Body of pancreas (tissue), 4 donors: Measurements from ENCODE around the gene TFAP2C. TPM values are rescaled to one million over a fixed set of nuclear protein-coding genes. Genes with fewer than 3 reads are reported as not detected.
"Not testable (repeated sequence)": the region's sequence is repeated elsewhere in the genome, so short reads cannot be mapped to it uniquely, and the experiment has no call there.

Experiments used
- ATAC-seq: fragments of 150-250 bp; one replicate; pipeline ENCODE4 v1.9.1; 2016
- DNase-seq, 4 donors: peaks; one replicate each; pipeline ENCODE4 v3.0.0-alpha.2; 2019
- H3K27ac ChIP-seq, 4 donors: fragments of 200-600 bp; sonication (generic); 1 replicate in 3 of 4; 2 replicates in 1 of 4; pipeline versions ENCODE4 v1.5.1 to v1.6.1; 2016 to 2019; ENCODE audit warnings: mild to moderate bottlenecking in 1 of 4, mixed read lengths in 1 of 4, moderate library complexity in 1 of 4
- H3K27me3 ChIP-seq, 2 donors: fragments of 200-600 bp; sonication (generic); one replicate each; pipeline ENCODE4 v1.6.0; 2016; ENCODE audit warnings: mild to moderate bottlenecking in 1 of 2
- H3K36me3 ChIP-seq, 2 donors: fragments of 200-600 bp; sonication (generic); replicated peaks in 1 of 2; 2 replicates each; pipeline ENCODE4 v1.5.1; 2016; ENCODE audit warnings: low read depth in 2 of 2; ENCODE audit not compliant: insufficient read depth in 1 of 2
- H3K4me1 ChIP-seq: fragments of 200-600 bp; sonication (generic); one replicate; pipeline ENCODE4 v1.6.0; 2016
- H3K4me3 ChIP-seq, 2 donors: fragments of 200-600 bp; sonication (generic); 1 replicate in 1 of 2; 2 replicates in 1 of 2; pipeline ENCODE4 v1.5.1; 2016 to 2019
- H3K9me3 ChIP-seq, 3 donors: fragments of 200-600 bp; sonication (generic); 1 replicate in 2 of 3; 2 replicates in 1 of 3; pipeline ENCODE4 v1.5.1; 2016
- CTCF ChIP-seq, 7 experiments: fragments of 450-650 bp in 4 of 7; fragments of 200-600 bp in 3 of 7; sonication (generic) in 3 of 7; IDR thresholded peaks; one replicate each; pipeline ENCODE4 v1.5.1; 2016 to 2019; ENCODE audit warnings: antibody characterized with exemption in 7 of 7
- POLR2A ChIP-seq, 3 donors: fragments of 450-650 bp; IDR thresholded peaks; one replicate each; pipeline ENCODE4 v1.6.1; 2016; ENCODE audit warnings: antibody characterized with exemption in 3 of 3, mild to moderate bottlenecking in 2 of 3
- WGBS, 2 donors: methylation state at CpG; one replicate each; pipeline ENCODE4 v1.1.5; 2017; 5-methylcytosine and 5-hydroxymethylcytosine counted together
- intact Hi-C: fragments of 100-400 bp; cut with DNase I; formaldehyde crosslinking; loops from one replicate; pipeline ENCODE4 v1.15.1; 2023
- total RNA-seq, 2 donors: library from RNA; depleted of rRNA; stranded (reverse); fragments of >200 nt; gene quantifications; one replicate each; pipeline ENCODE4 v1.1.0, GENCODE V29; 2016

Gene TFAP2C
- total RNA-seq, 2 donors from 2014 or later, result 0.52 to 2.3 TPM

DNA sequence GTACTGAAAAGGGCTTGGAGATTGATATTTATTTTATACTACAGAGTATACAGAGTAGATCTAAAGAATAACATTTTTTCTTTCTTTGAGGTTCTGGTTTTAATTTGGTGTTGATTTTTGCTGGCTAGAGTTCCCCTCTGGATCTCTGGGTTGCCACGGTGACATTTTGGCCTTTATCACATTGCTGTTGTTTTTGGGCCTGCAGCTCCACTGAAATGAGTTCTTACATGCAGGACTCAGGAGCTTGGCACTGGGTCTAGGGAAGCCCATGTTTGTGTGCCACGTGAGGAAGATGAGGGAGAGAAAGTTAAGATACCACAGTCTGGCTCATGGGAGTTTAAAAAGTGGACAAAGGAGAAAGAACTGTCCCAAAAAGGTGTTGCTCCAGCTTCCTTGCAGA is 7.4 kb upstream of the TFAP2C start:
- Histone ChIP-seq H3K27ac (no peak overlapping the region), H3K4me1 (peaks cover 17% of the 10 kb centered on the region), H3K4me3 (no peak overlapping the region), H3K36me3 (no peaks in the 10 kb centered on the region), H3K9me3 (no peaks in the 10 kb centered on the region), H3K27me3 (peaks cover 0 to 20% of the 10 kb centered on the region in 2 donors)
- ATAC-seq, result no peak
- DNase-seq, result no peak
- WGBS, 2 donors, result 55 to 64% methylated on average over 2 of the region's 2 CpGs
- TF ChIP-seq CTCF (IDR thresholded peaks at IDR 0.05) (no peak), POLR2A (IDR thresholded peaks at IDR 0.05) (no peak)
- intact Hi-C loops, result no loop called here

- H3K4me1 ChIP-seq, result peaks cover 33% of the 10 kb centered on the region
- intact Hi-C loops, DNase-seq, H3K9me3 ChIP-seq, ATAC-seq, H3K27ac ChIP-seq, H3K36me3 ChIP-seq, H3K4me3 ChIP-seq: not testable (repeated sequence)
- peaks cover 0 to 35% of the 10 kb centered on the region in 2 donors for H3K27me3 ChIP-seq
- WGBS, 2 donors, result 91 to 97% methylated on average over 7 to 10 of the region's 10 CpGs
These were observed 5.2 kb upstream of the TFAP2C start for GRCh38 chr20:56623930-56624329.

DNA sequence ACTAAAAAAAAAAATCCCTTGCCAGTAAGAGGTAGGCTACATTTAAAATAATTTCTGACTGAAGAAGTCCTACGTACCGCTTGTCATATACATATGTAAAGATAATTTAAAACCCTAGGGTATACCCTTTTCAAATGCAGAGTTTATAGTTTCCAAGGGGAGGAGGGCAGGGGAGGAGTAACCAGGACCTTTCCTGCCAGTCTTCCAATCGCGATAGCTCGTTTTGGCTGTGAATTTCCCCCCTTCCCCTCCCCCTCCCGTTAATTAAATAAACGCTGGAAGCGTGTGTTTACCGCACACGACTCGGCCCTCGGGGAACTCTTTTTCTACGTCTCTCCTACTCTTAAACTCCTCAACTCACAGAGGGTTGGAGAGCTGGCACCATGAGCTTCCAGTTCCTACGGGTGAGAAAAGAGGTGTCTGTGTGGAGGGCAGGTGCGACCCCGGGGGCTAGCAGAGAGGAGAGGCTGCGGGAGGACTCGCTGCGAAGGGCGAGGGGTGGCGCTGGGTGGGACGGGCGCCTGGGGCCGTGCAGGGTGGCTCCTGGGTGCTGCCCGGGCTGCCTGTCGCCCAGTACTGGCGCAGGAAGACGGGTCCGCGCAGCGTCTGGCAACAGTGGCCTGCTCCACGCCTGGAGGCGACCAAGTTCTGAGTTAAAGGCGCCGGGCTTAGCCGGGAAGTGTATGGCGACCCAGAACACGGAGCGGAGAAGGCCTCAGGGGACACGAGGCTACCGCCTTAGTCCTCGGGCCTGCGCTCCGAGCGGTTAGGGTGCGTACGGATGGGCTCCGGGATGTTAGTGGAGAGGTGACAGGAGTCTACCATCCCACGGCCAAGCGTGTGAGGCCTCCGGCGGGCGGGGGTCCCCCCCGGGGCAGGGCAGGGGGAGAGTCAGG is 4.1 kb upstream of the TFAP2C start:
- DNase-seq, result no peak
- no peak overlapping the region for H3K27ac ChIP-seq
- no peak for ATAC-seq
- H3K4me1 ChIP-seq, result peaks cover 44% of the 10 kb centered on the region
- H3K9me3 ChIP-seq, result no peaks in the 10 kb centered on the region
- intact Hi-C loops, result no loop called here
- no peak overlapping the region for H3K4me3 ChIP-seq
- TF ChIP-seq CTCF (IDR thresholded peaks at IDR 0.05) (no peak), POLR2A (IDR thresholded peaks at IDR 0.05) (no peak)
- H3K27me3 ChIP-seq, result peaks cover 0 to 37% of the 10 kb centered on the region in 2 donors
- no peaks in the 10 kb centered on the region for H3K36me3 ChIP-seq
- WGBS, 2 donors, result 3 to 5% methylated on average over 27 to 54 of the region's 54 CpGs

DNA sequence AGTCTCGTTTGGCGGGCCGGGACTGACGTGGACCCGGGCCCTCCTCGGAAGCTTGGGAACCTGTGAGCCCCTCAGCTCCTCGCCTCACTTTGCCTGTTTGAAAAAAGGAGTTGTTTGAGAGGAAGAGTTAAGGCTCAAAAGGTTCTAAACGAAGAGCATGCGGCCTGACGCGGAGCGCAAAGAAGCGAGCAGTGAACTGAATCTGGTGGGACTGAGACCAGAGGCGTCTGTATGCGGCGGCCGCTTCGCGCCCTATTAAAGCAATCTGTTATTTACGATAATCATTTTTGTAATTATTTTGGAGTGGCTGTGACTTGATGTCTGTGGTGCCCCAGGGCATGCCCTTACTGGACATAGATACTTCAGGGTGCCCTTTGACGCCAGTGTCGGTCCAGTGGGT is 3.3 kb upstream of the TFAP2C start:
- no peak overlapping the region for H3K4me3 ChIP-seq
- TF ChIP-seq CTCF (IDR thresholded peaks at IDR 0.05), result no peak
- no peak for TF ChIP-seq POLR2A (IDR thresholded peaks at IDR 0.05)
- H3K4me1 ChIP-seq, result peaks cover 52% of the 10 kb centered on the region
- no peaks in the 10 kb centered on the region for H3K36me3 ChIP-seq
- 3 to 6% methylated on average over 13 to 22 of the region's 22 CpGs for WGBS, 2 donors
- ATAC-seq, result no peak
- intact Hi-C loops, result no loop called here
- H3K27ac ChIP-seq, result no peak overlapping the region
- no peaks in the 10 kb centered on the region for H3K9me3 ChIP-seq
- peaks cover 0 to 37% of the 10 kb centered on the region in 2 donors for H3K27me3 ChIP-seq
- DNase-seq, result no peak

- peak in 3 of 4 donors; percentile 6 to 33 (median 20) for DNase-seq
- no peak overlapping the region for H3K4me3 ChIP-seq
- intact Hi-C loops, result no loop called here
- TF ChIP-seq POLR2A (IDR thresholded peaks at IDR 0.05), result no peak
- TF ChIP-seq CTCF (IDR thresholded peaks at IDR 0.05), result peak in 1 of 7 experiments; percentile 13
- peaks cover 56% of the 10 kb centered on the region for H3K4me1 ChIP-seq
- no peak for ATAC-seq
- H3K27ac ChIP-seq, result no peak overlapping the region
- no peaks in the 10 kb centered on the region for H3K9me3 ChIP-seq
- WGBS, 2 donors, result 0 to 1% methylated on average over 9 to 60 of the region's 60 CpGs
- H3K27me3 ChIP-seq, result peaks cover 0 to 37% of the 10 kb centered on the region in 2 donors
- no peaks in the 10 kb centered on the region for H3K36me3 ChIP-seq
These were observed 2.6 kb upstream of the TFAP2C start for GRCh38 chr20:56626367-56627121.
